OCI-LY1 (cell line): Measurements from ENCODE around the gene MBD1.
"Not testable (repeated sequence)": the region's sequence is repeated elsewhere in the genome, so short reads cannot be mapped to it uniquely, and the experiment has no call there.

Experiments used
- H2AFZ ChIP-seq: fragments of 200-600 bp; sonication (generic), shearing (Covaris generic); 2 replicates; pipeline ENCODE4 v1.6.0; 2014; ENCODE audit warnings: antibody characterized with exemption, mild to moderate bottlenecking, low read length
- H3F3A ChIP-seq: fragments of 200-600 bp; sonication (generic), shearing (Covaris generic); 2 replicates; pipeline ENCODE4 v1.6.0; 2014; ENCODE audit warnings: mild to moderate bottlenecking, antibody characterized with exemption, low read length, moderate library complexity; ENCODE audit not compliant: insufficient read depth
- H3K27ac ChIP-seq: fragments of 200-600 bp; sonication (generic); 2 replicates; pipeline ENCODE4 v1.5.1; 2014; ENCODE audit warnings: low read length, mixed run types, mild to moderate bottlenecking, low read depth; ENCODE audit not compliant: poor library complexity, severe bottlenecking
- H3K27me3 ChIP-seq: fragments of 200-600 bp; sonication (generic); 2 replicates; pipeline ENCODE4 v1.6.0; 2014; ENCODE audit warnings: antibody characterized with exemption, mild to moderate bottlenecking, low read length, moderate library complexity; ENCODE audit not compliant: insufficient read depth
- H3K36me3 ChIP-seq: fragments of 200-600 bp; sonication (generic); 2 replicates; pipeline ENCODE4 v1.6.1; 2014; ENCODE audit warnings: mild to moderate bottlenecking, antibody characterized with exemption, low read length, moderate library complexity, mixed read lengths; ENCODE audit not compliant: insufficient read depth
- H3K4me1 ChIP-seq: fragments of 200-600 bp; sonication (generic); 2 replicates; pipeline ENCODE4 v1.5.1; 2014; ENCODE audit warnings: mild to moderate bottlenecking, low read length, moderate library complexity; ENCODE audit not compliant: insufficient read depth, severe bottlenecking
- H3K4me2 ChIP-seq: fragments of 200-600 bp; sonication (generic), shearing (Covaris generic); 2 replicates; pipeline ENCODE4 v1.6.1; 2014; ENCODE audit warnings: low read length
- H3K4me3 ChIP-seq: fragments of 200-600 bp; sonication (generic); 2 replicates; pipeline ENCODE4 v1.5.1; 2014; ENCODE audit warnings: low read length, low read depth, mild to moderate bottlenecking, mixed read lengths; ENCODE audit not compliant: poor library complexity, severe bottlenecking
- H3K79me2 ChIP-seq: fragments of 200-600 bp; shearing (Covaris generic); 2 replicates; pipeline ENCODE4 v1.6.1; 2016; ENCODE audit warnings: mixed run types, low read length, mixed read lengths; ENCODE audit not compliant: insufficient read depth
- H3K9ac ChIP-seq: fragments of 200-600 bp; sonication (generic), shearing (Covaris generic); 2 replicates; pipeline ENCODE4 v1.6.1; 2014; ENCODE audit warnings: mild to moderate bottlenecking, low read length, mixed read lengths
- H3K9me2 ChIP-seq: fragments of 200-600 bp; sonication (generic), shearing (Covaris generic); 2 replicates; pipeline ENCODE4 v1.6.1; 2014; ENCODE audit warnings: low read depth, mild to moderate bottlenecking, low read length, mixed read lengths
- H3K9me3 ChIP-seq: fragments of 200-600 bp; shearing (Covaris generic); 2 replicates; pipeline ENCODE4 v1.6.1; 2014; ENCODE audit warnings: low read length, mixed read lengths
- H4K20me1 ChIP-seq: fragments of 200-600 bp; sonication (generic), shearing (Covaris generic); 2 replicates; pipeline ENCODE4 v1.6.0; 2016; ENCODE audit warnings: mild to moderate bottlenecking, low read length; ENCODE audit not compliant: insufficient read depth
- EZH2 ChIP-seq: fragments of 200-600 bp; sonication (generic), shearing (Covaris generic); IDR thresholded peaks from 2 replicates; pipeline ENCODE4 v1.8.0; 2017; ENCODE audit warnings: borderline replicate concordance, mixed run types, mild to moderate bottlenecking, antibody characterized with exemption, low read length, moderate library complexity, mixed read lengths
- TF ChIP-seq, protein P1 (sequence below): fragments of 200-600 bp; sonication (generic), shearing (Covaris generic); IDR thresholded peaks from 2 replicates; pipeline ENCODE4 v1.5.1; 2017; ENCODE audit warnings: mild to moderate bottlenecking, antibody characterized with exemption, low read length, moderate library complexity, mixed read lengths

MBD1 gene

DNA sequence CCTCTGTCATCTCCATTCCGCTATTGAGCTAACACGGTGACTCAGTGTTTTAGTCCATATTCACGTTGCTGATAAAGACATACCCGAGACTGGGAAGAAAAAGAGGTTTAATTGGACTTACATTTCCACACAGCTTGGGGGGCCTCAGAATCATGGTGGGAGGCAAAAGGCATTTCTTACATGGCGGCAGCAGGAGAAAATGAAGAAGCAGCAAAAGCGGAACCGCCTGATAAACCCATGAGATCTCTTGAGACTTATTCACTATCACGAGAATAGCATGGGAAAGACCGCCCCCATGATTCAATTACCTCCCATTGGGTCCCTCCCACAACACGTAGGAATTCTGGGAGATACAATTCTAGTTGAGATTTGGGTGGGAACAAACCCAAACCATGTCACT is 28.8 kb upstream of the MBD1 start:
- Histone ChIP-seq H2AFZ (no peak overlapping the region), H3K27me3 (no peaks in the 10 kb centered on the region), H3K4me1 (peaks cover 61% of the 10 kb centered on the region), H3K79me2 (no peaks in the 10 kb centered on the region), H3K4me2 (peak overlapping the region; percentile 38; the same call in 1 of the 2 replicates), H3K4me3 (peak overlapping the region; percentile 49), H3K9me3 (peaks cover 3% of the 10 kb centered on the region), H3K27ac (no peak overlapping the region), H3K9me2 (no peaks in the 10 kb centered on the region), H4K20me1 (no peaks in the 10 kb centered on the region), H3F3A (peaks cover 9% of the 10 kb centered on the region), H3K36me3 (no peaks in the 10 kb centered on the region), H3K9ac (0 out of 2 replicates have a peak overlapping the region, but pooled peaks have one; percentile 16)
- TF ChIP-seq, protein P1, sequence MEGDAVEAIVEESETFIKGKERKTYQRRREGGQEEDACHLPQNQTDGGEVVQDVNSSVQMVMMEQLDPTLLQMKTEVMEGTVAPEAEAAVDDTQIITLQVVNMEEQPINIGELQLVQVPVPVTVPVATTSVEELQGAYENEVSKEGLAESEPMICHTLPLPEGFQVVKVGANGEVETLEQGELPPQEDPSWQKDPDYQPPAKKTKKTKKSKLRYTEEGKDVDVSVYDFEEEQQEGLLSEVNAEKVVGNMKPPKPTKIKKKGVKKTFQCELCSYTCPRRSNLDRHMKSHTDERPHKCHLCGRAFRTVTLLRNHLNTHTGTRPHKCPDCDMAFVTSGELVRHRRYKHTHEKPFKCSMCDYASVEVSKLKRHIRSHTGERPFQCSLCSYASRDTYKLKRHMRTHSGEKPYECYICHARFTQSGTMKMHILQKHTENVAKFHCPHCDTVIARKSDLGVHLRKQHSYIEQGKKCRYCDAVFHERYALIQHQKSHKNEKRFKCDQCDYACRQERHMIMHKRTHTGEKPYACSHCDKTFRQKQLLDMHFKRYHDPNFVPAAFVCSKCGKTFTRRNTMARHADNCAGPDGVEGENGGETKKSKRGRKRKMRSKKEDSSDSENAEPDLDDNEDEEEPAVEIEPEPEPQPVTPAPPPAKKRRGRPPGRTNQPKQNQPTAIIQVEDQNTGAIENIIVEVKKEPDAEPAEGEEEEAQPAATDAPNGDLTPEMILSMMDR, result no peak
- no peak for TF ChIP-seq EZH2

DNA sequence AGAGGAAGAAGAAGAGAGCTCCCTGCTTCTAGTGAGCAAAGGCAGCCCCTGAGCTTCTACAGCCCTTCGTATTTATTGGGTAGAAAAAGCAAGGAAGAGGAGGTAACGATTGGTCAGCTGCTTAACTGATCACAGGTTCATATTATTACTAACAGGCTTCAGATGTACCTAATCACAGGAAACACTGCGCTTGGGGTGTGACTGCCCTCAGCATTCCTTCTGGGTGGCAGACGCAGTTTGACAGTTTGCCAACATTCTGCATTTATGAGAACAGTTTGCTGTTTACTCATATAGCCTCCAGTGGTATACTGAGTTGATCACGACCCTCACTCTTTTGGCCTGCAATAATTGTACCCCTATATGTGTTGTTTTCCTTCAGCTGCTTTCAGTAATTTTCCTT is 27.5 kb upstream of the MBD1 start:
- H3K4me2 ChIP-seq, H3K27ac ChIP-seq, H3K79me2 ChIP-seq, H2AFZ ChIP-seq, H3K9me3 ChIP-seq, H3K9ac ChIP-seq, H3F3A ChIP-seq, H3K9me2 ChIP-seq, H3K36me3 ChIP-seq, H4K20me1 ChIP-seq, H3K27me3 ChIP-seq, H3K4me3 ChIP-seq: not testable (repeated sequence)
- H3K4me1 ChIP-seq, result peaks cover 49% of the 10 kb centered on the region

DNA sequence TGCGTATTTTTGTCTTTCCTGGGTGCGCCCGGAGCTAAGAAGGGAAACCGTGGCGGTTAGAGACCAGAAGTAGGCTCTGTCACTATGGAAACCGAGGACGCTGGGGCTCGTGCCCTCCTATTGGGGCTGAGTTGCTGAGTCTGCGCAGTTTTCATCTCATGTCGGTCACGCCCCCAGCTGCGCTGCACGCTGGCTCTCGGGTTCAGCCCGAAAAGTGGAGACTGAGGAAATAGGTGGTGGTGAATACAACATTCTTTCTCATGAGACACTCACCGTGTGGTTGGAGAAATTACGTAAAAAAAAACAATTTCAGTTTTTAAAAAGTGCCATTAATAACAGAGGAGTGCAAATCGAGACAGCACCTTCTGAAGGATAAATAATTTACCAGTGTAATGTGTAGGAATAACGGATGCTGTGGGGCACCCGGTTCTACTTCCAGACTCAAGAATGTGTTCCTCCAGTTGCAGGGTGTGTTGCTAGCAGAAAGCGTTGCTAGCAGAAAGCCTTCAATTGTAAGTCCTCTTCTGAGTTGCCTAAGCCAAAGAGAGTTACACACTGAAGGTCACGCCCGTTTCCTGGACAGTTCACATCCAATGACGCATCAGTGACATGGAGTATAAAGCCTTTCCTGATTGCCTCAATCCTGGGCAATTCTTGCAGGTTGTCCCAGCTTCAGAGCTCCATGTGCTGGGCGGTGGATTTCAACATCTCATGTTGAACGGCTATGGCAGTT is 26.6 kb upstream of the MBD1 start:
- Histone ChIP-seq H3K9me2 (no peaks in the 10 kb centered on the region), H3K9me3 (peaks cover 5% of the 10 kb centered on the region), H3K79me2 (no peaks in the 10 kb centered on the region), H3F3A (peaks cover 9% of the 10 kb centered on the region), H3K27ac (peak overlapping the region; percentile 6), H3K27me3 (no peaks in the 10 kb centered on the region), H3K9ac (peak overlapping the region; percentile 62), H3K4me3 (peak overlapping the region; percentile 59), H3K4me2 (peak overlapping the region; percentile 87), H2AFZ (peak overlapping the region; percentile 38; the same call in 1 of the 2 replicates), H3K4me1 (peaks cover 39% of the 10 kb centered on the region), H3K36me3 (no peaks in the 10 kb centered on the region; the same call in 1 of the 2 replicates), H4K20me1 (no peaks in the 10 kb centered on the region)
- no peak for TF ChIP-seq EZH2
- TF ChIP-seq, protein P1, result no peak

DNA sequence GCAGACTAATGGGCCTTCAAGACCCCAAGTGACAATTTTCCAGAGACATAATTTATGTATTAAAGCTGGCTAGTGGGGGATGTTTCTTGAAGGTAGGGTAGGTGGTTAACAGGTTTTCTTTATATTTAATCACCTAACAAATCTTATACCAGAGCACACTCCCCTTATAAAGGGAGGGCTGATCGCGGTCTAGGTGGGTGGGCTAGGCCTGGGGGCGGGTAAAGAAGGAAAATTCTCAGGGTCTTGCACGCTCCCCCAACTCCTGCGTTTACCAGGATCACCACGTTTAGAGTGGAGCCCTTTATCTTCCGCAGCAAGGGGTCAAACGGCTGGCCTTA is 26.0 kb upstream of the MBD1 start:
- Histone ChIP-seq H4K20me1 (no peaks in the 10 kb centered on the region), H3F3A (peaks cover 5% of the 10 kb centered on the region), H3K9ac (peak overlapping the region; percentile 62), H3K36me3 (no peaks in the 10 kb centered on the region; the same call in 1 of the 2 replicates), H2AFZ (peak overlapping the region; percentile 38), H3K27me3 (no peaks in the 10 kb centered on the region), H3K9me2 (no peaks in the 10 kb centered on the region), H3K27ac (no peak overlapping the region), H3K4me3 (peak overlapping the region; percentile 59), H3K4me2 (peak overlapping the region; percentile 87), H3K79me2 (no peaks in the 10 kb centered on the region), H3K9me3 (peaks cover 5% of the 10 kb centered on the region), H3K4me1 (peaks cover 34% of the 10 kb centered on the region)
- TF ChIP-seq, protein P1, result no peak
- no peak for TF ChIP-seq EZH2
